NCI-H2171 (cell line): ENCODE measurements around the gene TAS2R39.
"Not testable (repeated sequence)": the region's sequence is repeated elsewhere in the genome, so short reads cannot be mapped to it uniquely, and the experiment has no call there.

ENCODE experiments used
- DNase-seq: peaks from one replicate; lab custom pipeline; 2025; lab: John Stamatoyannopoulos, UW

Gene TAS2R39

GRCh38 chr7:143183024-143183423, at the start of gene TAS2R39:
Gene TAS2R39 (plus strand): TSS chr7:143183419. CDS start chr7:143183419, 0 bp downstream.
- DNase-seq, result no peak

- no peak for DNase-seq
These were observed 36.1 kb upstream of the TAS2R39 start for GRCh38 chr7:143147070-143147469.

GRCh38 chr7:143148050-143148449, 35.2 kb upstream of the TAS2R39 start:
- no peak for DNase-seq

- DNase-seq, result no peak
These were observed 34.6 kb upstream of the TAS2R39 start for GRCh38 chr7:143148651-143149050.

- DNase-seq, result not testable (repeated sequence)
These were observed 32.5 kb upstream of the TAS2R39 start for GRCh38 chr7:143150696-143151095.

- DNase-seq, result not testable (repeated sequence)
These were observed 24.6 kb upstream of the TAS2R39 start for GRCh38 chr7:143158617-143159016.

GRCh38 chr7:143171697-143172096, 11.5 kb upstream of the TAS2R39 start:
- DNase-seq, result no peak

GRCh38 chr7:143172354-143172753, 10.9 kb upstream of the TAS2R39 start:
- DNase-seq, result peak; percentile 74

- DNase-seq, result no peak
These were observed 7.1 kb upstream of the TAS2R39 start for GRCh38 chr7:143176128-143176527.

- peak; percentile 1 for DNase-seq
These were observed 5.7 kb upstream of the TAS2R39 start for GRCh38 chr7:143177374-143178119.

- not testable (repeated sequence) for DNase-seq
These were observed 2.4 kb upstream of the TAS2R39 start for GRCh38 chr7:143180771-143181170.

- no peak for DNase-seq
These were observed 1.9 kb upstream of the TAS2R39 start for GRCh38 chr7:143181349-143181748.

GRCh38 chr7:143185551-143185950, 2.3 kb downstream of the TAS2R39 start:
- DNase-seq, result no peak

- no peak for DNase-seq
These were observed 5.8 kb downstream of the TAS2R39 start for GRCh38 chr7:143188994-143189393.

- DNase-seq, result no peak
These were observed 10.7 kb downstream of the TAS2R39 start for GRCh38 chr7:143193880-143194279.

GRCh38 chr7:143199040-143199439, 15.8 kb downstream of the TAS2R39 start:
- DNase-seq, result no peak

- DNase-seq, result no peak
These were observed 18.9 kb downstream of the TAS2R39 start for GRCh38 chr7:143202161-143202560.

GRCh38 chr7:143203386-143203785, 20.2 kb downstream of the TAS2R39 start:
- DNase-seq, result no peak

GRCh38 chr7:143205560-143206293, 22.5 kb downstream of the TAS2R39 start:
- DNase-seq, result no peak

- no peak for DNase-seq
These were observed 27.3 kb downstream of the TAS2R39 start for GRCh38 chr7:143210541-143210940.

- not testable (repeated sequence) for DNase-seq
These were observed 30.3 kb downstream of the TAS2R39 start for GRCh38 chr7:143213478-143213877.

- peak; percentile 71 for DNase-seq
These were observed 31.8 kb downstream of the TAS2R39 start for GRCh38 chr7:143214789-143215679.
